HepG2 (cell line): ENCODE data around the gene MAN1B1. TPM values are rescaled to one million over a fixed set of nuclear protein-coding genes. Genes with fewer than 3 reads are reported as not detected.

ENCODE experiments used
- CAMTA2 ChIP-seq: sonication (generic); formaldehyde crosslinking; IDR thresholded peaks from 2 replicates; pipeline ENCODE4 v1.4.0; 2020; ENCODE audit warnings: mild to moderate bottlenecking, missing genetic modification reagents, borderline replicate concordance
- ETV5 ChIP-seq: IDR thresholded peaks from 2 replicates; pipeline ENCODE4 v1.6.1; 2018; ENCODE audit warnings: missing biosample characterization, missing genetic modification reagents, inconsistent platforms, borderline replicate concordance
- FOXM1 ChIP-seq: sonication (generic); formaldehyde crosslinking; IDR thresholded peaks from 2 replicates; pipeline ENCODE4 v1.5.0; 2020; ENCODE audit warnings: missing genetic modification reagents
- MTA1 ChIP-seq: sonication (generic); formaldehyde crosslinking; IDR thresholded peaks from 2 replicates; pipeline ENCODE4 v1.4.0; 2020; ENCODE audit warnings: missing genetic modification reagents, mild to moderate bottlenecking, borderline replicate concordance
- TBP ChIP-seq: sonication (generic); formaldehyde crosslinking; IDR thresholded peaks from 2 replicates; pipeline ENCODE4 v1.5.0; 2020; ENCODE audit warnings: missing genetic modification reagents
- ZBTB39 ChIP-seq: sonication (generic); formaldehyde crosslinking; IDR thresholded peaks from 2 replicates; pipeline ENCODE4 v1.5.0; 2020; ENCODE audit warnings: missing genetic modification reagents
- ZFP82 ChIP-seq: sonication (generic); formaldehyde crosslinking; IDR thresholded peaks from 2 replicates; pipeline ENCODE4 v1.5.1; 2020; ENCODE audit warnings: mild to moderate bottlenecking, missing genetic modification reagents, borderline replicate concordance
- ZNF350 ChIP-seq: sonication (generic); formaldehyde crosslinking; IDR thresholded peaks from 2 replicates; pipeline ENCODE4 v1.4.0; 2020; ENCODE audit warnings: mild to moderate bottlenecking, low read depth, missing genetic modification reagents, borderline replicate concordance
- ZNF597 ChIP-seq: sonication (generic); formaldehyde crosslinking; IDR thresholded peaks from 2 replicates; pipeline ENCODE4 v1.5.0; 2020; ENCODE audit warnings: missing genetic modification reagents
- ZNF737 ChIP-seq: sonication (generic); formaldehyde crosslinking; IDR thresholded peaks from 2 replicates; pipeline ENCODE4 v1.5.0; 2020; ENCODE audit warnings: missing genetic modification reagents, mild to moderate bottlenecking, borderline replicate concordance
- ZNF781 ChIP-seq: sonication (generic); formaldehyde crosslinking; IDR thresholded peaks from 2 replicates; pipeline ENCODE4 v1.5.1; 2020; ENCODE audit warnings: borderline replicate concordance, mild to moderate bottlenecking, missing genetic modification reagents; ENCODE audit errors: not compliant biosample characterization
- polyA plus RNA-seq, 8 experiments: library from polyadenylated mRNA; depleted of rRNA in 3 of 8; stranded (reverse) in 7 of 8; unstranded in 1 of 8; fragments of >200 nt; fragmentation: Illumina TruSeq in 4 of 8; extraction: Trizol in 4 of 8; gene quantifications; 2 replicates each; pipeline versions ENCODE4 v1.2.1 to v1.2.3, GENCODE V29; 2011 to 2016; ENCODE audit warnings: low read depth in 4 of 8, missing spikeins in 1 of 8, mixed read lengths in 1 of 8; ENCODE audit not compliant: insufficient read depth in 1 of 8
- total RNA-seq, 5 experiments: library from RNA; depleted of rRNA; stranded (reverse); fragments of >200 nt; fragmentation: Illumina TruSeq; extraction: Trizol; gene quantifications; 2 replicates each; pipeline ENCODE4 v1.2.3, GENCODE V29; 2016; ENCODE audit warnings: low read depth in 1 of 5
- TF ChIP-seq, protein P1 (sequence below): sonication (generic); formaldehyde crosslinking; IDR thresholded peaks from 2 replicates; pipeline ENCODE4 v1.4.0; 2020; ENCODE audit warnings: missing genetic modification reagents, borderline replicate concordance
- TF ChIP-seq, protein P2 (sequence below): sonication (generic); formaldehyde crosslinking; IDR thresholded peaks from 2 replicates; pipeline ENCODE4 v1.5.0; 2020; ENCODE audit warnings: missing genetic modification reagents
- TF ChIP-seq, protein P3 (sequence below): sonication (generic); formaldehyde crosslinking; IDR thresholded peaks from 2 replicates; pipeline ENCODE4 v1.5.0; 2020; ENCODE audit warnings: mild to moderate bottlenecking, missing genetic modification reagents, borderline replicate concordance

MAN1B1 gene
- total and polyA plus RNA-seq, 2 of the 13 experiments (the other 11 are each of a cell fraction or from before 2014, with no cell fraction given), result 48.9 to 59.5 TPM

- TF ChIP-seq, protein P1, sequence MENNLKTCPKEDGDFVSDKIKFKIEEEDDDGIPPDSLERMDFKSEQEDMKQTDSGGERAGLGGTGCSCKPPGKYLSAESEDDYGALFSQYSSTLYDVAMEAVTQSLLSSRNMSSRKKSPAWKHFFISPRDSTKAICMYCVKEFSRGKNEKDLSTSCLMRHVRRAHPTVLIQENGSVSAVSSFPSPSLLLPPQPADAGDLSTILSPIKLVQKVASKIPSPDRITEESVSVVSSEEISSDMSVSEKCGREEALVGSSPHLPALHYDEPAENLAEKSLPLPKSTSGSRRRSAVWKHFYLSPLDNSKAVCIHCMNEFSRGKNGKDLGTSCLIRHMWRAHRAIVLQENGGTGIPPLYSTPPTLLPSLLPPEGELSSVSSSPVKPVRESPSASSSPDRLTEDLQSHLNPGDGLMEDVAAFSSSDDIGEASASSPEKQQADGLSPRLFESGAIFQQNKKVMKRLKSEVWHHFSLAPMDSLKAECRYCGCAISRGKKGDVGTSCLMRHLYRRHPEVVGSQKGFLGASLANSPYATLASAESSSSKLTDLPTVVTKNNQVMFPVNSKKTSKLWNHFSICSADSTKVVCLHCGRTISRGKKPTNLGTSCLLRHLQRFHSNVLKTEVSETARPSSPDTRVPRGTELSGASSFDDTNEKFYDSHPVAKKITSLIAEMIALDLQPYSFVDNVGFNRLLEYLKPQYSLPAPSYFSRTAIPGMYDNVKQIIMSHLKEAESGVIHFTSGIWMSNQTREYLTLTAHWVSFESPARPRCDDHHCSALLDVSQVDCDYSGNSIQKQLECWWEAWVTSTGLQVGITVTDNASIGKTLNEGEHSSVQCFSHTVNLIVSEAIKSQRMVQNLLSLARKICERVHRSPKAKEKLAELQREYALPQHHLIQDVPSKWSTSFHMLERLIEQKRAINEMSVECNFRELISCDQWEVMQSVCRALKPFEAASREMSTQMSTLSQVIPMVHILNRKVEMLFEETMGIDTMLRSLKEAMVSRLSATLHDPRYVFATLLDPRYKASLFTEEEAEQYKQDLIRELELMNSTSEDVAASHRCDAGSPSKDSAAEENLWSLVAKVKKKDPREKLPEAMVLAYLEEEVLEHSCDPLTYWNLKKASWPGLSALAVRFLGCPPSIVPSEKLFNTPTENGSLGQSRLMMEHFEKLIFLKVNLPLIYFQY (CRISPR knock-in tag), result peak; percentile 75; the same call in 1 of the 2 replicates
- TF ChIP-seq CAMTA2 (CRISPR knock-in tag) (0 out of 2 replicates have a peak, but pooled peaks have one; percentile 44), ETV5 (CRISPR knock-in tag) (0 out of 2 replicates have a peak, but pooled peaks have one; percentile 10), ZNF597 (CRISPR knock-in tag) (peak; percentile 46; the same call in 1 of the 2 replicates), ZFP82 (CRISPR knock-in tag) (no peak), ZBTB39 (CRISPR knock-in tag) (peak; percentile 81; the same call in 1 of the 2 replicates), ZNF350 (CRISPR knock-in tag) (peak; percentile 74; the same call in 1 of the 2 replicates), ZNF737 (CRISPR knock-in tag) (no peak), ZNF781 (CRISPR knock-in tag) (no peak), TBP (no peak), FOXM1 (no peak), MTA1 (no peak)
- TF ChIP-seq, protein P2, sequence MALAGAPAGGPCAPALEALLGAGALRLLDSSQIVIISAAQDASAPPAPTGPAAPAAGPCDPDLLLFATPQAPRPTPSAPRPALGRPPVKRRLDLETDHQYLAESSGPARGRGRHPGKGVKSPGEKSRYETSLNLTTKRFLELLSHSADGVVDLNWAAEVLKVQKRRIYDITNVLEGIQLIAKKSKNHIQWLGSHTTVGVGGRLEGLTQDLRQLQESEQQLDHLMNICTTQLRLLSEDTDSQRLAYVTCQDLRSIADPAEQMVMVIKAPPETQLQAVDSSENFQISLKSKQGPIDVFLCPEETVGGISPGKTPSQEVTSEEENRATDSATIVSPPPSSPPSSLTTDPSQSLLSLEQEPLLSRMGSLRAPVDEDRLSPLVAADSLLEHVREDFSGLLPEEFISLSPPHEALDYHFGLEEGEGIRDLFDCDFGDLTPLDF (CRISPR knock-in tag), result no peak
- TF ChIP-seq, protein P3, sequence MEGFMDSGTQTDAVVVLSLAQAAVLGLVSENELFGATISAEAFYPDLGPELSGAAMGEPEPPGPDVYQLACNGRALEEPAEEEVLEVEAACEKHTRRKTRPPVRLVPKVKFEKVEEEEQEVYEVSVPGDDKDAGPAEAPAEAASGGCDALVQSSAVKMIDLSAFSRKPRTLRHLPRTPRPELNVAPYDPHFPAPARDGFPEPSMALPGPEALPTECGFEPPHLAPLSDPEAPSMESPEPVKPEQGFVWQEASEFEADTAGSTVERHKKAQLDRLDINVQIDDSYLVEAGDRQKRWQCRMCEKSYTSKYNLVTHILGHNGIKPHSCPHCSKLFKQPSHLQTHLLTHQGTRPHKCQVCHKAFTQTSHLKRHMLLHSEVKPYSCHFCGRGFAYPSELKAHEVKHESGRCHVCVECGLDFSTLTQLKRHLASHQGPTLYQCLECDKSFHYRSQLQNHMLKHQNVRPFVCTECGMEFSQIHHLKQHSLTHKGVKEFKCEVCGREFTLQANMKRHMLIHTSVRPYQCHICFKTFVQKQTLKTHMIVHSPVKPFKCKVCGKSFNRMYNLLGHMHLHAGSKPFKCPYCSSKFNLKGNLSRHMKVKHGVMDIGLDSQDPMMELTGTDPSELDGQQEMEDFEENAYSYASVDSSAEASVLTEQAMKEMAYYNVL, result peak; percentile 47; the same call in 1 of the 2 replicates
Observed at GRCh38 chr9:137067860-137068538, 18.8 kb upstream of the MAN1B1 start (continued).
